Heart left ventricle (tissue), 13 donors: ENCODE measurements around the gene HTT-AS.

Experiments used
- POLR2A ChIP-seq, 2 donors: fragments of 450-650 bp; IDR thresholded peaks; one replicate each; pipeline ENCODE4 v1.6.1; 2017; ENCODE audit warnings: antibody characterized with exemption in 2 of 2, mild to moderate bottlenecking in 2 of 2, moderate library complexity in 2 of 2
- TF ChIP-seq, protein P1 (sequence below), 12 donors: fragments of 200-600 bp; sonication (generic) in 4 of 12; IDR thresholded peaks; one replicate each; pipeline versions ENCODE4 v1.5.0 to v1.8.0; 2018 to 2022; ENCODE audit warnings: antibody characterized with exemption in 12 of 12, mild to moderate bottlenecking in 5 of 12
- donor health status: ischemic (EF 13 %, LVEDD 7.1; RV severe dilation, severe dysfunction).
- donor health status: DM: no; HTN: yes; CAD: no.
- donor health status: DM: no; HTN: no; CAD: no.
- donor health status: ischemic (EF 25% LVEDD 6.9; RV normal size, moderate dysfunction).
- donor health status: ischemic (EF 25% LVEDD 5.7; RV mildly dilated, moderate dysfunction).
- donor health status: ischemic (EF 35%, LVEDD 5.7; RV mildly dilated, moderate dysfunction).
- donor health status: nonischemic (EF 11% LVEDD 7.7; RV severe dilation, severe dysfunction).
- donor health status: DM: yes; HTN: yes; CAD: no.
- donor health status: PGD.
- donor health status: ischemic (EF 29% LVEDD 5.4; RV normal size, mild dysfunction).
- donor health status: nonischemic (EF 23%, LVEDD 6.1; RV moderate dilation, normal function).

DNA sequence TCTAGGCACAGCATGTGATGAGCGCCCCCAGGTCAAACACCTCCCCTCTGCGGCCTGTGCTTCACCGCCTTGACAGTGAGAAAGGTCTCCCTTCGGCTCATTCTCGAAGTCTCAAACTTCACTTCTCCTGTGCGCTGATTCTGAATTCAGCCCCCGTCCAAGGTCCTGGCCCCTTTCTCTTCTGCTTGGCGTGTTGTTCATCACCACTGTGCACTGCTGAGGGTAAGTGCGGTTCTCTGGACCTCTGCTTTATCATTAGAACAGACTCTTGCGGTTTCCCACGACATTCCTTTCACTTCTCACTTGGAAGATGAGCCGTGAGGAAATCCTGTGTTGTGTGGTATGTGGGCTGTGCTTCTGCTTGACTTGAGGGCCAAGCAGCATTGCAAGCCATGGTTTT, 11.9 kb downstream of the HTT-AS start:
- TF ChIP-seq, protein P1, sequence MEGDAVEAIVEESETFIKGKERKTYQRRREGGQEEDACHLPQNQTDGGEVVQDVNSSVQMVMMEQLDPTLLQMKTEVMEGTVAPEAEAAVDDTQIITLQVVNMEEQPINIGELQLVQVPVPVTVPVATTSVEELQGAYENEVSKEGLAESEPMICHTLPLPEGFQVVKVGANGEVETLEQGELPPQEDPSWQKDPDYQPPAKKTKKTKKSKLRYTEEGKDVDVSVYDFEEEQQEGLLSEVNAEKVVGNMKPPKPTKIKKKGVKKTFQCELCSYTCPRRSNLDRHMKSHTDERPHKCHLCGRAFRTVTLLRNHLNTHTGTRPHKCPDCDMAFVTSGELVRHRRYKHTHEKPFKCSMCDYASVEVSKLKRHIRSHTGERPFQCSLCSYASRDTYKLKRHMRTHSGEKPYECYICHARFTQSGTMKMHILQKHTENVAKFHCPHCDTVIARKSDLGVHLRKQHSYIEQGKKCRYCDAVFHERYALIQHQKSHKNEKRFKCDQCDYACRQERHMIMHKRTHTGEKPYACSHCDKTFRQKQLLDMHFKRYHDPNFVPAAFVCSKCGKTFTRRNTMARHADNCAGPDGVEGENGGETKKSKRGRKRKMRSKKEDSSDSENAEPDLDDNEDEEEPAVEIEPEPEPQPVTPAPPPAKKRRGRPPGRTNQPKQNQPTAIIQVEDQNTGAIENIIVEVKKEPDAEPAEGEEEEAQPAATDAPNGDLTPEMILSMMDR (IDR thresholded peaks at IDR 0.05): no peak
- TF ChIP-seq POLR2A (IDR thresholded peaks at IDR 0.05): no peak
